GM12864 (cell line): ENCODE data around the gene NLGN1.

Experiments
- DNase-seq: peaks from one replicate; pipeline ENCODE4 v3.0.0-alpha.2; 2011; ENCODE audit warnings: low read depth
- H3K4me3 ChIP-seq: 2 replicates; pipeline ENCODE4 v1.5.1; 2011; ENCODE audit warnings: mild to moderate bottlenecking, low read depth, low read length, control low read depth
- CTCF ChIP-seq: IDR thresholded peaks from 2 replicates; pipeline ENCODE4 v1.5.1; 2011; ENCODE audit warnings: low read depth, mild to moderate bottlenecking, moderate library complexity, low read length, control low read depth, inconsistent platforms; ENCODE audit errors: missing control alignments

NLGN1 gene

DNA sequence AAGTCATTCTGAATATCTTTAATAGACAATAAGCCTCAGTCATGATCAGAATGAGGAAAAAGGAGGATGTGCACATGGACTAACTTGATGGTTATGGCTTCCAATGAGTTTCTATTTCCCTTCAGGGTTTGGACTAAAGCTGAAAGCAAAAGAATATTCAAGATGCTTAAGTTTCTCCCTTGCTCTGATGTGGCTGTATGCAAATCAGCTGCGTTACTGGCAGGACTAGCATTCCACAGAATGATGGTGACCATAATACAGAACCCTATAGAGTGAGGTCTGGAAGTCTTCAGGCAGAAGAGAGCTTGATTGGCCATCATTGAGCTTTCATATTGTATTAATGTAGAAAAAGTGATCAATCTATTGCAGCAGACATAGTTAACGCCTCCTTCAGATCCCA lies 466.0 kb downstream of the NLGN1 start:
- DNase-seq = no peak
- H3K4me3 ChIP-seq = no peak overlapping the region
- no peak for TF ChIP-seq CTCF

DNA sequence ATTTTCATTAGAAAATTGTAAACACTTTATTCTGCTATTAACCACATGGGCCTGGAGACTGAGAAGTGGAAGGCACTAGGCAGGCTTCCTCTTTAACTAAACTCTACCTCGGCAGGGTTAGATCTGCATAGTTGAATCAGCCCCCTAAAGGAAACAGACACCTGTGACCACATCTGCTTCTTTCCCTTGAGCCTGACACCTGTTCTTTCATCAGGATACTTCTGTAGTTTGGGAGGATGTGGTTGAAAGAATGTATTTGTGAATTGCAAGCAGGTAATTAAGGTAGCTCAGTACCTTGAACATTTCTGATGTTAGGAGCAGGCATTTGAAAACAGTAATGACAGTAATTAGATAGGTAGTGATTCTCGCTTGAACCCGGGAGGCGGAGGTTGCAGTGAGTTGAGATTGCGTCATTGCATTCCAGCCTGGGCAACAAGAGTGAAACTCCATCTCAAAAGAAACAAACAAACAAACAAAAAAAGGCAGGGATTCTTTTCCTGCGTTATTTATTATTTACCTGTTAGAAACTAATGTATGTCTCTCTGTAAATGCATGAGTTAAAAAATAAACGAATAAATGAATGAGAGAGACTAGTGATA lies 468.5 kb downstream of the NLGN1 start:
- H3K4me3 ChIP-seq = no peak overlapping the region
- no peak for DNase-seq
- no peak for TF ChIP-seq CTCF

DNA sequence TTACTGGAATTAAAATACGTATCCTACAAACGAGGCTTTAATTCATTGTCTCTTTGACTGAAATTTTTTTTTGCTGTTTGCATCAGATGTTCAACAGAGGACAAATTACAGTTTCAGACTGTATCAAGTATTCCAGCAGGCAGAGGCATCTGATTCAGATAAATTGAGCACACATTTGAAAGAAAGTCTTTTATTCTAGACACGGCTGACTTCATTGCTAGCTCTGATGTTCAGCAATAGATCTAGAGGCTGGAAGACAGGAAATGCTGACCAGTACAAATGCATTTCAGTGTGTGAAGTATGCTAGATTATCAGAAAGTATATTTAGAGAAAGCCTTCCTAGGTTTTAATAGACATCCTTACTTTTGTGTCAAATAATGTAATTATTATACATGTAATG lies 472.2 kb downstream of the NLGN1 start:
- TF ChIP-seq CTCF = no peak
- no peak overlapping the region for H3K4me3 ChIP-seq
- no peak for DNase-seq

DNA sequence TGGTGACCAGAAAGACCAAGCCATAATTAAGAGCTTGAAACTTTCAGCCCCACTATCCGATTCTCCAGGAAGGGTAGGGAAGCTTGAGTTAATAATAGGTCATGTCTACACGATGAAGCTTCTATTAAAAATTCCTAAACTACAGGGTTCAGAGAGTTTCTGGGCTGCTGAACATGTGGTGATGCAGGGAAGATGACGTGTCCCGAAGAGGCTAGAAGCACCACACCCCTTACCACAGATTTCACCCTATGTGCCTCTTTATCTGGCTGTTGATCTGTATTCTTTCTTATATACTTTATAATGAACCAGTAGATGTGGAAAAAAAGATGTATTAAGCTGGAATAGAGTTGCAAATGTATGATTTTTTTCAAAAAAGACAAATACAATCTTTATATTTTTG lies 473.4 kb downstream of the NLGN1 start:
- no peak overlapping the region for H3K4me3 ChIP-seq
- DNase-seq = no peak
- no peak for TF ChIP-seq CTCF

DNA sequence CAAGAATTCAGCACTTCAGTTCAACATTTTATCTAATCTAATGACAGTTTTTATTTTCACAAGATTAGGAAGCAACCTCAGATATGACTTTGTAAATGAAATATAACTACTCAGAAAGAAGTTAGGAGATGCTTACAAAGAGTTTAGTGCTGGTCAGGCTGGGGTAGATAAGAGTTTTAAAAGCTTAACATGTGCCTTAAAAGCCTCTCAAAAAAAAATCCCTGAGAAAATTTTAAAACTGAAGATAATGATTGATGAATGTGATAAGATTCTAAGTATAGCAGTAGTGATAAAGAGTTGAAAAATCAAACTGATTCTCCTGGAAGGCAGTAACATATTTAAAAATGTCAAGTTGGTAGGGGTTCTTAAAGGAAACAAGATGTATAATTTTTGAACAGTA lies 478.2 kb downstream of the NLGN1 start:
- H3K4me3 ChIP-seq = no peak overlapping the region
- TF ChIP-seq CTCF = no peak
- DNase-seq = no peak

DNA sequence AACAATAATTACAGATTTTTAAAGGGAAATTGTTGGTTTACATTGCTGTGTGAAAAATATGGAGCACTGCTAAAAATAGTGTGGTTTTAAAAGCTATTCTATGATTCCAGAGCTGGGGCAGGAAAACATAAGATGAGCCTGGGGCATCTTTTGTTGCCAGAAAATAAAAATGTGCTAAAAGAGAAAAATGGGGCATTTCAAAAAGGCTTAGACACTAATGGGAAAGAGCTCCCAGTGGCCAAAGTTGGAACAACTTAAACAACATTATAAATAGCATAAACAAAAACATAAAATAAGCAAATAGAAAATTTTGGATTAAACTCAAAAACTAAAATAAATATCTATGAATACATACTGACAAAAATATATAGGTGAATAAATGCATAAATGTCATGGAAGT lies 478.9 kb downstream of the NLGN1 start:
- no peak for TF ChIP-seq CTCF
- DNase-seq = no peak
- no peak overlapping the region for H3K4me3 ChIP-seq

GRCh38 chr3:173887888-173888287 lies 490.3 kb downstream of the NLGN1 start:
- H3K4me3 ChIP-seq = no peak overlapping the region
- DNase-seq = no peak
- TF ChIP-seq CTCF = no peak
